Fibroblast of peridontal ligament (primary cell): ENCODE data around the gene CASTOR1.
A peak's percentile ranks its signal among the peaks of the same experiment; 100 is the strongest.

Source experiments
- DNase-seq: peaks from one replicate; pipeline ENCODE4 v3.0.0-alpha.2; 2010; ENCODE audit errors: extremely low read depth

Gene CASTOR1

DNA sequence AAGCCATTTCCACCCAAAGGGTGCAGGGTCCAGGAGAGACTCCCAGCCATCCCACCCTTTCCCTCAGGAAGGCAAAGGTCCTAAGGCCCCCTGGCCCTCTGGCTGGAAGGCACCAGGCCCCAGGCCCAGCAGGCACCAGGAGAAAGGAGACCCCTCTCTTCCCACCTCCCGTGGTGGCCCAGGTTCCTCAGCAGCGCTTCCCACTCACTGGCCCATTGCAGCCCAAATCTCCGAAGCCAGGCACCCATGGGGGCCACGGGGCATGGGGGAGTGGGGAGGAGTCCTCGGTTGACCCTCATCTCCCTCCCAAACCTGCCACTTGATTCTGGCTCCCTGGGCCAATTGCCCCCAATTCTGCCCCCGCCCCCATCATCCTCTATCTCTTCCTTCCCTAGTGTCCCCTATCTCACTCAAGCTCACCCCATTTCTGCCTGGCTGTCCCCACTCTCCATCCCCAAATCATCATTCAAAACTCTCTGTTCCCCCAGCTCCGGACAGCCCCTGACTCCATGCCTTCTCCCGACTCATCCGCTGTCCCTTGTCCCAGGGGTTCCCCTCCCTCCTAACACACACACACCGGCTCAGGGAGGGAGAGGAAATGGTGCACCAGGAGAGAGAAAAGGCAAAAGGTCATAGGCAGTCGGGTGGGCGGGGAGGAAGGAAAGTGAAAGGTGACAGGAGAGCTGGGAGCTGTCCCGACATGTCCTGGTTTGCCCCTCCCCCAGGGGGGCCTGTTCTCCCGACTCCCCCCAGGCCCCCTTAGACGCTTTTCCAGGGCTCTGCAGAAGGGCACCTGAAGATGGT is 43.9 kb downstream of the CASTOR1 start:
- DNase-seq, result no peak

DNA sequence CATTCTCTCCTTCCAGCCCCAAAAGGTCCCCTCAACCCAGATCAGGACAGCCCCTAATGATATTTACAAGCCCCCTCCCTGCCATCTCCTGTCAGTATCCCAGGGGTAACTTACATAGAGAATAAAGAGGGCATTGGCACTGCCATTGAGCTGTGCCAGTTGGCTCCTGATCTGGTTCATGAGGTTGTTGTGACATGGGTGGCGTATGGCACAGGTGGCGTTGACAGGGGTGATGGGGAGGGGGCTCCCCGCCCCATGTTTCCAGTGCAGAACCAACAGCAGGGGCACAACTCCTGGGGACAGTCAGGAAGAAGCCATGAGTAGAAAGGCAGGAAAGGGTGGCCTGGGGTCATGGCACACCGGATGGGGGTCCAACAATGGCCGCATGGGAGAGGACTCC is 44.7 kb downstream of the CASTOR1 start:
- DNase-seq, result no peak

DNA sequence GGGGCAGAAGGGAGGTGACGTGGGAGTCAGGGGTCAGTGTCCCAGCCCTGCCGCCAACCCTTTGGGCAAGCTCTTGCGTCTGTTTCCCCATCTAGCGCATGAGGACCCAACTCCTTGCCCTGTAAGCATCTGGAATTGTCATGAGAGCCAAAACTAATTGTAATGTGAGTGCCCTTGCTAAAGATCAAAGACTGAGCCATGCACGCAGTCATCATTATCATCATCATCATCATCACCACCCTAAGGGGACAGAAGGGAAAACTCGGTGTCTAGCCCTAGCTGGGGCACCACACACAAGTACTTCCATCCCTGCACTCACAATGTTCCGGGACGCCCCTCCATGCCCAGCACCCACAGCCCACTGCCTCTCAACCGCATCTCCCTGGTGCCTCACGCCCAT is 45.2 kb downstream of the CASTOR1 start:
- no peak for DNase-seq

DNA sequence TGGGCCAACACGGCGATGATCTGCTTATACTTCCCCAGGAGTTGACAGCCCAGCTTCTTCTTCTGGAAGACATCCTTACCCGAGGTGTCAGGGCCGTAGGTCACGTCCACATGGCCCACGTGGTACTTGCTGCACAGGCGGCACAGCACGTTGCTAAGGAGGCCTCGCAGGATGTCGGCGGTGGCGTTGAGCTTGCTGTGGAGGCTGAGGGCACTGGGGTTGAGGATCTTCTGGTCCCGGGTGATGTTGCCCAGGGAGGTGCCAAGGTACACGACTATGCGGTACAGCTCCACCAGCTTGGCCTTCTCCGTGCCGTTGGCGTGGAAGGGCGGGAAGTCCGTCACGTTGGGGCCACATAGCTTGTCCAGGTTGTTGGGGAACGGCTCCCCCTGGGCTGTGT is 45.6 kb downstream of the CASTOR1 start:
- no peak for DNase-seq

DNA sequence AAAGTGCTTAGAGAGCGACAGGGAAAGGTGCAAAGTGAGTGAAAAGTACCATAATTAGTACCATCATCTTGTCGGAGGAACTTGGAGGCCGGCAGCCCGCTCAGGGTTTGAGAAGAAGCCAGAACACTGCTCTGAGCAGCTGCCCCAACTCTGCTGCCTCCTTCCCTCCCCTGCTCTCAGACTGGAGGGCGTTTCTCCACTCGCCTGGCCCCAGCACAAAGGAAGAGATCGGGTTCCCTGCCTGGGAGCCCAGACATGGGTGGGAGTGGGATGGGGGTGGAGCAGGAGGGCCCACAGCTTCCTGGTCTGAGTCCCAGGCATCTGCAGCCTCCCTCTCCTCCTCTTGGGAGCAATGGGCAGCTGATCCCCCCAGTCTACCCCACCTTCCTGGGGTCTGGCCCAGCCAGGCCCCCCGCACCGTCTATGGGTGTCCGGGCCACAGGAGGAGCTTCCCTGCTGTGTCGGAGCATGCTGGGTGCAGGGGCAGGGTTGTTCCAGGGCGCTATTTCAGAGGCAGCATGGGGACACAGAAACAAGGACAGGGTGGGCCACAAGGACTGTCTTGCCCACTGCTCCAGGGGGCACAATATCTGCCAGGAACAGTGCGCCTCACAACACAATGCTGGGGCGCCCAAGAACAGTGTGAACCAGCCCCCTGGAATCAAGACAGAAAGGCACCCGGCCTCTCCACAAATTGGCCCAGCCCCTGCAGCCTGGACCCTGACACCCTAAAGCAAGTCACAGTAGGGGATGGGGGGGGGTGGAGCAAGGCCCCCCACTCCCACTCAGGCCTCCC is 47.5 kb downstream of the CASTOR1 start:
- peak; percentile 50 for DNase-seq

DNA sequence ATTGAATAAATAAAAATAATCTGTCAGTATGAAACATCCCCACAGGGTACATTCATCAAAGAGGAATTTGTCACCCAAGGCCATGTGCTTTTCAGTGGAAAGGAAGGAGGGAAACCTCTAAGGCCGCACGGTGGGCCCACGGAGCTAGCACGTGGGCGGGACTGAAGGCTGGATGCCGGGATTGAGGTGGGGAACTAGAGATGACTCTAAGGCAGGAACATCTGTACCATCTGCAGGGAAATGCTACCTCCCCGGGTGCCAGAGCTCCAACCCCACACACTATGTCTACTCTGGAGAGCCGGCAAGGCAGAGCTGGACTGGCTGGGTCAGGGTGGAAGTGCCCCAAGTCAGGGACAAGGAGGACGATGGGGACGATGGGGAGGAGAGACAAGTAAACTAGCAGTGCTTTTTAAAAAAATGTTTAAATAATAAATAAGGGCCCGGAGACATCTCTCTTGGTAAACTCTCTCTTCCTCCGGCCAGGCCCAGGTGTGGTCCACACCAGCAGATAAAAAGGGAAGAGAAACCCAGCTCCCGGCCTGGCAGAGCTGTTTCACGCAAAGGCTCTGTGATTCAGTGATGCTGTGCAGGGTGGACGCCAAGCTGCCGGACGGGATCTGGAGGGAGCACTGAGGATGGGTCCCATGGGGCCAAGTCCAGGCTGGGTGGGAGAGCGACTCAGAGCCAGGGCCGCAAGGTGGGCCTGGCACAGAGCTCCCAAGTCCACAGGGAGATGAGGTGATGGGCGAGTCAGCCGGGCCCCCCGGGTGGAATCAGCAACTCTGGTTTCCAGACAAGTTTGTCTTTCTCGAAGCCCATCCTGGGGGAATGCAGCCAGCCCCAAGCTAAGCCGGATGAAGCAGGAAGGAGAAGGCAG is 48.5 kb downstream of the CASTOR1 start:
- no peak for DNase-seq

DNA sequence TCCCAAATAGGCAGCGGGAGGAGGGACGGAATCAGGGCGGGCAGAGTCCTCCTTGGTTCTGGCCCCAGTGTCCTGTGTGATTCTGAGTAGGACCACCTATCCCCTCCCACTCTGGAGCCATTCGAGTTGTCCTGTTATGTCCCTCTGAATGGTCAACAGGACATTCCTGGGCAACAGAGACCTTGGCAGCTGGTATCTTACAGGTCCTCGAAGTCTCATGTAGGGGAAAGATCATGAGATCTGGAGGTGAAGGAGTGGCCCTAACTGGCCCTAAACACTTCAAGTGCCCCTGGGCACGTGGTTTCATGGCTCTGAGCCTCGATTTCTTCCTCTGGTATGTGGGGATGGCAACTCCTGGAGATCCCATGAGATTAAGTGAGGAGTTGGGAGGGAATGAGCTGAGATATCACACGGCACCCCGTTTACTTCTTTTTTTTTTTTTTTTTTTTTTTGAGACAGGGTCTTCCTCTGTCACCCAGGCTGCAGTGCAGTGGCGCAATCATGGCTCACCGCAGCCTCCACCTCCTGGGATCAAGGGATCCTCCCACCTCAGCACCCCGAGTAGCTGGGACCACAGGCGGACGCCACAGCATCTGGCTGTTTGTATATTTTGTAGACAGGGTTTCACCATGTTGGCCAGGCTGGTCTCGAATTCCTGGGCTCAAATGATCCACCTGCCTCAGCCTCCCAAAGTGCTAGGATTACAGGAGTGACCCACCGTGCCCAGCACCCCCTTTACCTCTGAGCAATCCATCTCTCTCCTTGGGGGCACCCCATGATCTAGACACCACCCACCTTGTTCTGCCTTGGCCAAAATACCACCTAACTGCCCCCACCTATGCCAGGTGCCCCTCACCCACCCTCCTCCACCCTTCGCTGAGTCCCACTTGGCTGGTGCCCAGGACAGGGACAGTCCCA is 49.6 kb downstream of the CASTOR1 start:
- DNase-seq, result no peak

DNA sequence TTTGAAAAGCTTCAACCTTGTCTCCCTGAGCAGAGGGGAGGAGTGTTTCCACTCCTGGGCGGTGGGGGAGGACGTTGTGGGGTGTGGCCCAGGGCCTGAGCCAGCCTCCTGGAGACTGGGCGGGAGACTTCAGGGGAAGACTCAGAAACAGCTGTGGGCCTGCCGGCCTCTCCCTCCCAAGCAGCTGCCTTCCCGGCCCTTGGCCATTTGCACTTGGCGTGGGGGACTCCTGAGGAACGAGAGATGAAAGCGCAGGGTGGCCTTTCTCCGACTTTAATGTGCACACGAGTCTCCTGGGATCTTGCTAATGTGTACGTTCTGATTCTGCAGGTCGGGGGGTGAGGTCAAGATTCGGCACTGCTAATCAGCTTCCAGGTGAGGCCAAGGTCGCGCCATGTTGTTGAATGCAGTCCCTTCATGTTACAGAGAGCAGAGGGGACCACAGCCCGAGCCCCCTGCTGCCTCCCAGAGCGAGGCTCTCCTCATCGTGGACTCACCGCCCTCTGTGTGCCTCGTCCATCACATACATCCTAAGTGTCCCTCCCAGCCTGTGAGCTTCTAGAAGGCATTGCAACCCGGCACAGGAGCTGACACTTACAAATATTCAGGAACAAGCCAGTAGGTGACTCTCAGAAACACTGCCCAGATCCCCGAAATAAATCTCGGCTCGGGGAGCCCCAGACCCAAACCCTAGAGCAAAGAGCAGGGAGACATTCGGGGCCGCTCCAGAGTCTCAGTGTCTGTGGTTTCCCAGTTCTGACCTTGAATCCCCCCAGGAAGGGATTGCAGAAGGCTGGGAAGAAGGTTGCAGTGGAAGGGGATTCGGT is 50.4 kb downstream of the CASTOR1 start:
- no peak for DNase-seq

DNA sequence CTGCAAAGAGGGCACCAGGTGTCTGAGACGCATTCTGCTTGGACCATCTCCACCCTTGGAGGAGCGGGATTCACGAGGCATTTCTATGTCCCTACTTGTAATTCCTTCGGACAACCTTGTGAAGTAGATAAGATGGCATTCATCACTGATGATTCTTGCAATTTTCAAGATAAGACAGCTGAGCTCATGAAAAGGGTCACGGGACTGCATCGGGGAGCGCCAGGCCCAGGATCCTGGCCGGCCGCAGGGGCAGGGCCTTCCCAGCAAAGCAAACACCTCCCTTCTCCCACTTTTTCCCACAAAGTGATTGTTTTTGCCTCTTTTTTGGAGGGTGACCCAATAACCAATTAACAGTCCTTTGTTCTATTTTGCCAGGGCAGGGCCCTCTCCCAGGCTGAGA is 51.2 kb downstream of the CASTOR1 start:
- DNase-seq, result no peak

DNA sequence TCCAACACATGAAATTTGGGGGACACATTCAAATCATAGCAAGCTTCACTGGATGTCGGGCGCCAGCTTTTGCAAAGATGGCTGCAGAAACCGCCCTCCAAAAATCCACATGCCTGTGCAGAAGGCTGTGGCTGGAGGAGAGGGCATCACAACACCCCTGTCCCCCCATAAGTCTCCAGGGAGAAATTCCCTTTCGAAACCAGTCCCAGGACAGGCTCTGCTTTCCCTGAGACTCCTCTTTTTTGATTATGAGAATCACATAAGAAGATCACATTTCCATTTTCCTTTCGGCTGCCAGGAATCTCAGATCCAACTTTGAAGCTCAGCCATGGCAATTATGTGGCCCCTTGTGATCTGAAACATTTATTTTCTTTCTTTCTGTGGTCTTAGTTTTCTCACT is 52.4 kb downstream of the CASTOR1 start:
- no peak for DNase-seq

DNA sequence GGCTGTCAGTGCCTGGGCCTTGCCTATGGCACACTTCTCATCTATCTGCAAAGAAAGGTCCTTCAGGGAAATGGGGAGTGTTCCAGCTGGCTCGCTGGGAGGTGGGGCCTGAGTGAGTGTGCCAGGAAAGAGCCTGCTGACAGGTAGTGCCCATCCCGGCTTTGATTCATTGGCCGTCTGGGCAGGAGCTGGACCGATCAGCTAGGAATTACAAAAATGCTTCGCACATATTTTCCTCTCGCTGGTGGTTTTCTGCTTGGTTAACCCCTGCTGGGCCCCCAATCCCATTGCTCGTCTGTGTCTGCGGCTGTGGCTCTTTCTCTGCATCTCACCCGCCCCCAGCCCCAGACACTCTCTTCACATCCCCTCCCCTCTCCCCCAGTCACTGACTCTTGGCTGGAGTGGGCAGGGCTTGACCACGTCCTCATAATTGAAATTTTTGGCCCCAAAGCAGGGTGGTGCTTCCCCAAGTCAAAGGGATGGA is 53.6 kb downstream of the CASTOR1 start:
- DNase-seq, result peak; percentile 65
